HEK293 (cell line): ENCODE results near the gene ZNF287.
"Not testable (repeated sequence)": the region's sequence is repeated elsewhere in the genome, so short reads cannot be mapped to it uniquely, and the experiment has no call there.

Experiments
- CTCF ChIA-PET: fragments of 350-600 bp; formaldehyde crosslinking; extraction: SDS; loops from one replicate; lab custom pipeline; 2021; ENCODE audit warnings: antibody characterized with exemption; lab: Yijun Ruan, JAX
- POLR2A ChIA-PET: fragments of 300-600 bp; formaldehyde crosslinking; extraction: SDS; loops from one replicate; lab custom pipeline; 2020; ENCODE audit warnings: antibody characterized with exemption, inconsistent platforms; lab: Yijun Ruan, JAX
- H3K27ac ChIP-seq: fragments of 200-500 bp; sonication (Bioruptor generic); 2 replicates; pipeline ENCODE4 v1.5.1; 2014; ENCODE audit warnings: low read depth, low read length, control low read depth, inconsistent platforms; ENCODE audit errors: extremely low read depth
- H3K36me3 ChIP-seq, 2 experiments: fragments of 200-500 bp in 1 of 2; sonication (Bioruptor generic) in 1 of 2; 1 replicate in 1 of 2; 2 replicates in 1 of 2; pipeline ENCODE4 v1.5.1; 2014 to 2017; ENCODE audit warnings: inconsistent platforms in 2 of 2, low read length in 2 of 2; ENCODE audit not compliant: control insufficient read depth in 2 of 2, insufficient read depth in 1 of 2
- H3K4me1 ChIP-seq: fragments of 200-500 bp; sonication (Bioruptor generic); 2 replicates; pipeline ENCODE4 v1.5.1; 2014; ENCODE audit warnings: mild to moderate bottlenecking, low read length, inconsistent platforms; ENCODE audit not compliant: control insufficient read depth, insufficient read depth
- H3K4me3 ChIP-seq: 2 replicates; pipeline ENCODE4 v1.5.1; 2011; ENCODE audit warnings: low read depth, mild to moderate bottlenecking, control low read depth, low read length, moderate library complexity
- H3K9me3 ChIP-seq: fragments of 200-500 bp; sonication (Bioruptor generic); 2 replicates; pipeline ENCODE4 v1.5.1; 2014; ENCODE audit warnings: low read depth, low read length, inconsistent platforms; ENCODE audit not compliant: control insufficient read depth, insufficient read depth
- KLF9 ChIP-seq: fragments of 450-650 bp; formaldehyde crosslinking; IDR thresholded peaks from 2 replicates; pipeline ENCODE4 v1.5.1; 2016; ENCODE audit warnings: missing biosample characterization, missing genetic modification characterization, low read depth
- PRDM1 ChIP-seq: fragments of 450-650 bp; formaldehyde crosslinking; IDR thresholded peaks from 2 replicates; pipeline ENCODE4; 2016; ENCODE audit warnings: missing biosample characterization, missing genetic modification characterization
- REST ChIP-seq: fragments of 450-650 bp; formaldehyde crosslinking; IDR thresholded peaks from 2 replicates; pipeline ENCODE4 v1.5.1; 2016; ENCODE audit warnings: missing biosample characterization, missing genetic modification characterization
- ZBTB17 ChIP-seq: fragments of 450-650 bp; formaldehyde crosslinking; IDR thresholded peaks from 2 replicates; pipeline ENCODE4 v1.5.1; 2016; ENCODE audit warnings: missing biosample characterization, missing genetic modification characterization
- ZBTB48 ChIP-seq: fragments of 450-650 bp; formaldehyde crosslinking; IDR thresholded peaks from 2 replicates; pipeline ENCODE4 v1.5.1; 2016; ENCODE audit warnings: missing biosample characterization, missing genetic modification characterization
- ZEB2 ChIP-seq: fragments of 450-650 bp; formaldehyde crosslinking; IDR thresholded peaks from 2 replicates; pipeline ENCODE4 v1.5.1; 2016; ENCODE audit warnings: missing biosample characterization, missing genetic modification characterization
- ZFP3 ChIP-seq: fragments of 450-650 bp; formaldehyde crosslinking; IDR thresholded peaks from 2 replicates; pipeline ENCODE4 v1.5.1; 2016; ENCODE audit warnings: low read depth, missing biosample characterization, missing genetic modification characterization
- ZFP37 ChIP-seq: fragments of 450-650 bp; formaldehyde crosslinking; IDR thresholded peaks from 2 replicates; pipeline ENCODE4 v1.5.1; 2016; ENCODE audit warnings: missing biosample characterization, missing genetic modification characterization
- ZNF10 ChIP-seq: fragments of 450-650 bp; formaldehyde crosslinking; IDR thresholded peaks from 2 replicates; pipeline ENCODE4 v1.5.1; 2017; ENCODE audit warnings: missing biosample characterization, missing genetic modification characterization
- ZNF2 ChIP-seq: fragments of 450-650 bp; formaldehyde crosslinking; IDR thresholded peaks from 2 replicates; pipeline ENCODE4 v1.5.1; 2016; ENCODE audit warnings: missing biosample characterization, missing genetic modification characterization
- ZNF423 ChIP-seq: fragments of 450-650 bp; formaldehyde crosslinking; IDR thresholded peaks from 2 replicates; pipeline ENCODE4 v1.5.1; 2016; ENCODE audit warnings: missing biosample characterization, missing genetic modification characterization
- ZNF544 ChIP-seq: fragments of 450-650 bp; formaldehyde crosslinking; IDR thresholded peaks from 2 replicates; pipeline ENCODE4 v1.5.0; 2017; ENCODE audit warnings: missing biosample characterization, missing genetic modification characterization
- ZNF585B ChIP-seq: fragments of 450-650 bp; formaldehyde crosslinking; IDR thresholded peaks from 2 replicates; pipeline ENCODE4 v1.5.1; 2016; ENCODE audit warnings: missing biosample characterization, missing genetic modification characterization
- ZNF600 ChIP-seq: fragments of 450-650 bp; formaldehyde crosslinking; IDR thresholded peaks from 2 replicates; pipeline ENCODE4 v1.5.1; 2016; ENCODE audit warnings: missing biosample characterization, missing genetic modification characterization
- ZNF654 ChIP-seq: fragments of 450-650 bp; formaldehyde crosslinking; IDR thresholded peaks from 2 replicates; pipeline ENCODE4 v1.5.1; 2016; ENCODE audit warnings: low read depth, missing biosample characterization, missing genetic modification characterization
- ZNF660 ChIP-seq: fragments of 450-650 bp; IDR thresholded peaks from 2 replicates; pipeline ENCODE4 v1.5.1; 2018; ENCODE audit warnings: missing biosample characterization, mild to moderate bottlenecking, missing genetic modification characterization
- ZSCAN18 ChIP-seq: fragments of 450-650 bp; formaldehyde crosslinking; IDR thresholded peaks from 2 replicates; pipeline ENCODE4 v1.5.1; 2016; ENCODE audit warnings: missing biosample characterization, missing genetic modification characterization
- TF ChIP-seq, protein P1 (sequence below): fragments of 450-650 bp; formaldehyde crosslinking; IDR thresholded peaks from 2 replicates; pipeline ENCODE4 v1.5.1; 2016; ENCODE audit warnings: missing biosample characterization, missing genetic modification characterization

ZNF287 gene

GRCh38 chr17:16527298-16527697 is 41.7 kb downstream of the ZNF287 start (continued):
- TF ChIP-seq REST (tag by site-specific recombination) (no peak), ZNF423 (no peak), ZFP37 (tag by site-specific recombination) (no peak), KLF9 (tag by site-specific recombination) (no peak), PRDM1 (tag by site-specific recombination) (no peak), ZNF2 (tag by site-specific recombination) (no peak), ZFP3 (tag by site-specific recombination) (no peak)

DNA sequence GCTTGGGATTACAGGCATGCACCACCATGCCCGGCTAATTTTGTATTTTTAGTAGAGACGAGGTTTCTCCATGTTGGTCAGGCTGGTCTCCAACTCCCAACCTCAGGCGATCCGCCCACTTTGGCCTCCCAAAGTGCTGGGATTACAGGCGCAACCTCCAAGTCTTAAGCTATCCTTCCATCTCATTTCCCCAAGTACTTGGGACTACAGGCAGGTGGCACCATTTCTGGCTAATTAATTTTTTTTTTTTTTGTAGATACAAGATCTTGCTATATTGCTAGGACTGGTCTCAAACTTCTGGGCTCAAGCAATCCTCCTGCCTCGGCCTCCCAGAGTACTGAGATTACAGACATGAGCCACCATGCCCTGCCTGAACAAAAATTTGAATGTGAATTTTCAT is 43.4 kb downstream of the ZNF287 start:
- H3K9me3 ChIP-seq, H3K4me1 ChIP-seq, H3K36me3 ChIP-seq, POLR2A ChIA-PET, H3K27ac ChIP-seq, H3K4me3 ChIP-seq: not testable (repeated sequence)
- CTCF ChIA-PET: interaction anchor here (0.6 to 2.3 kb wide), 3 partner anchors 16 to 225 kb away, joined by 4 to 17 read pairs (median 8); no protein-coding TSS in a partner anchor

DNA sequence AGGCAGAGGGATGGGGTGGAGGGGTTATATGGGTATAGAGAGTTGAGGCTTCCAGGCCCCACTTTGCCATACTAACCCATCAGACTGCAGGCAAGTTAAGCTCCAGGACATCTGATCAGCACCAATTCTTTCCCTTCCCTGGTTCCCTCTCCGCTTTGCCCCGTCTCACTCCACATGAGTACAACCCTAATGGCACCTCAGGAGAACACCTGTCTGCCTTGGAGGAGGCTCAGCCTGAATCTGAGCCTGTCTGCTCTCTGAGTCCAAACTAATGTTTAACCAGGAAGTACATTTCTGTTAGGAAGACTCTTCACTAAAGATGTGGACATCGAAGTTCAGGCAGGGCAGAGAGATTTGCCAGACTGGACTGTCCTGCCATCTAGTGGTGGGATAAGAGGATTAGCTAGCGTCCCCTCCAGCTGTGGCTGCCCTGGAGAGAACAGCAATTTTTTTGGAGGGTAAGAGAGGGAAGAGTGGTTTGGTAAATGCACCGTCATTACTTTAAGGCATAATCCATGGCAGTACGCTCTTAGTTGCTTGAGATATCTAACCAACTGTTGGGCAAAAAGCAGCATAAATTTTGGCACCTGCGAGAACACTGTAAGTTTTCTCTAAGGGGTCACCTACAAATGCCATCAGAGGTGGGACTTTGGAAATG is 47.8 kb downstream of the ZNF287 start:
- POLR2A ChIA-PET: interaction anchor here (1.0 to 1.5 kb wide), 4 partner anchors 15 to 140 kb away, joined by 4 to 9 read pairs (median 6); partner anchors contain the start of gene UBB
- Histone ChIP-seq H3K27ac (no peak overlapping the region), H3K4me1 (peaks cover 3% of the 10 kb centered on the region; the same call in 1 of the 2 replicates), H3K9me3 (no peaks in the 10 kb centered on the region), H3K4me3 (no peak overlapping the region), H3K36me3 (no peaks in the 10 kb centered on the region)
- peak; percentile 98 for TF ChIP-seq ZNF654 (tag by site-specific recombination)
- TF ChIP-seq ZNF585B (tag by site-specific recombination): no peak
- peak; percentile 89 for TF ChIP-seq ZNF2 (tag by site-specific recombination)
- no peak for TF ChIP-seq ZNF544 (tag by site-specific recombination)
- TF ChIP-seq ZNF10 (tag by site-specific recombination): no peak
- TF ChIP-seq, protein P1, sequence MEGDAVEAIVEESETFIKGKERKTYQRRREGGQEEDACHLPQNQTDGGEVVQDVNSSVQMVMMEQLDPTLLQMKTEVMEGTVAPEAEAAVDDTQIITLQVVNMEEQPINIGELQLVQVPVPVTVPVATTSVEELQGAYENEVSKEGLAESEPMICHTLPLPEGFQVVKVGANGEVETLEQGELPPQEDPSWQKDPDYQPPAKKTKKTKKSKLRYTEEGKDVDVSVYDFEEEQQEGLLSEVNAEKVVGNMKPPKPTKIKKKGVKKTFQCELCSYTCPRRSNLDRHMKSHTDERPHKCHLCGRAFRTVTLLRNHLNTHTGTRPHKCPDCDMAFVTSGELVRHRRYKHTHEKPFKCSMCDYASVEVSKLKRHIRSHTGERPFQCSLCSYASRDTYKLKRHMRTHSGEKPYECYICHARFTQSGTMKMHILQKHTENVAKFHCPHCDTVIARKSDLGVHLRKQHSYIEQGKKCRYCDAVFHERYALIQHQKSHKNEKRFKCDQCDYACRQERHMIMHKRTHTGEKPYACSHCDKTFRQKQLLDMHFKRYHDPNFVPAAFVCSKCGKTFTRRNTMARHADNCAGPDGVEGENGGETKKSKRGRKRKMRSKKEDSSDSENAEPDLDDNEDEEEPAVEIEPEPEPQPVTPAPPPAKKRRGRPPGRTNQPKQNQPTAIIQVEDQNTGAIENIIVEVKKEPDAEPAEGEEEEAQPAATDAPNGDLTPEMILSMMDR (tag by site-specific recombination): peak; percentile 80
- TF ChIP-seq ZNF600 (tag by site-specific recombination): peak; percentile 42; the same call in 1 of the 2 replicates
- peak; percentile 29; the same call in 1 of the 2 replicates for TF ChIP-seq ZNF660 (tag by site-specific recombination)
- TF ChIP-seq ZSCAN18 (tag by site-specific recombination): no peak
- no peak for TF ChIP-seq ZEB2 (tag by site-specific recombination)
- peak; percentile 65; the same call in 1 of the 2 replicates for TF ChIP-seq ZBTB17
- TF ChIP-seq ZBTB48 (tag by site-specific recombination): no peak
- CTCF ChIA-PET: interaction anchor here (0.6 to 7.6 kb wide), 46 partner anchors 8 to 626 kb away, joined by 3 to 261 read pairs (median 6); partner anchors contain the start of genes CENPV and UBB
